HTR-8/SVneo (cell line): ENCODE results near the gene THAP11.

Experiments used
- DNase-seq: peaks from one replicate; pipeline ENCODE4 v3.0.0; 2011; ENCODE audit warnings: low spot score, mixed read lengths; ENCODE audit not compliant: insufficient read length
- FAIRE-seq: peaks from 2 replicates; lab custom pipeline; 2011; peaks lifted over from hg19 to GRCh38; lab: Jason Lieb, UNC

Gene THAP11

DNA sequence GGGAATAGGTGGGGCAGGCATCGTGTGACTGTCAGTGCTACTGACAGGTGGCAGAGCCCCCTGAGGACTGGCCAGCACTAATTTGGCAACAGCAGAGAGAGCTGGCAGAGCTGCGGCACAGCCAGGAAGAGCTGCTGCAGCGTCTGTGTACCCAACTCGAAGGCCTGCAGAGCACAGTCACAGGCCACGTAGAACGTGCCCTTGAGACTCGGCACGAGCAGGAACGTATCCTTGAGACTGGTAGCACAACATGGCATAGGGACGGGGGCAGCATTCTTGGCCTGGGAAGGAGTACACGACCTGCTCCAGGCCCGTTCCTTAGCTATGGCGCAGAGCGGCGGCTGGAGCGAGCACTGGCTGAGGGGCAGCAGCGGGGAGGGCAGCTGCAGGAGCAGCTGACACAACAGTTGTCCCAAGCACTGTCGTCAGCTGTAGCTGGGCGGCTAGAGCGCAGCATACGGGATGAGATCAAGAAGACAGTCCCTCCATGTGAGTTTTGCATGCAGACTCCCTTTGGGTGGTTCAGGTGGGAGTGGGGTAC is 39.6 kb downstream of the THAP11 start:
- DNase-seq, result no peak
- no peak for FAIRE-seq

- DNase-seq (no peak), FAIRE-seq (peak; percentile 20)
These were observed 40.4 kb downstream of the THAP11 start for GRCh38 chr16:67882374-67883145.

DNA sequence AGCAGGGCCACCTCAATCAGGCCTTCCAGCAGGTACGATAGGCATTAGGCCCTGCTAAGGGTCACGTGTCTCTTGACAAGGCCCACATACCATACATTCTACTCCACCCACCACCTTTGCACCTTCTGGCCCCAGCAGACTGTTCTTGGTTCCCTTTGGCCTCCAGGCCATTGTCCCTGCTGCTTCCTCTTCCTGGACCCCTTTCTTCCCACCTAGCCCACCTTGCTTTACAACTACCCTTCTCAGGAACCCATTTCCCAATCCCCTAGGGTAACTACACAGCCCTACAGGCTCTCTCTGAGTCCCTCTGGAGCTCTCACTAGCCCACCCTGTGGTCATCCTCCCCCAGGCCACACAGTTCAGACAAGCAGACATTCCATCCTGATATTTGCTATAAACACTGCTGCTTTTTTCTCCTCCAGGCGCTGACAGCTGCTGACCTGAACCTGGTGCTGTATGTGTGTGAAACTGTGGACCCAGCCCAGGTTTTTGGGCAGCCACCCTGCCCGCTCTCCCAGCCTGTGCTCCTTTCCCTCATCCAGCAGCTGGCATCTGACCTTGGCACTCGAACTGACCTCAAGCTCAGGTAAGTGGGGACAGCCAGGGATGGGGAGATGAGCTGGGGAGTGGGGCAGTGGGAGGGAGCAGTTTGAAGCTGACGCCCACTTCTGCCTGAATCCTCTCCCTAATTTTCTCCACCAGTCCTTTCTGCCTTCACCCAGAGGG is 41.2 kb downstream of the THAP11 start:
- DNase-seq, result peak; percentile 71

GRCh38 chr16:67883872-67884261 is 41.7 kb downstream of the THAP11 start:
- FAIRE-seq (peak; percentile 76), DNase-seq (no peak)

More for the DNA sequence above, 41.2 kb downstream of the THAP11 start:
- no peak for FAIRE-seq

DNA sequence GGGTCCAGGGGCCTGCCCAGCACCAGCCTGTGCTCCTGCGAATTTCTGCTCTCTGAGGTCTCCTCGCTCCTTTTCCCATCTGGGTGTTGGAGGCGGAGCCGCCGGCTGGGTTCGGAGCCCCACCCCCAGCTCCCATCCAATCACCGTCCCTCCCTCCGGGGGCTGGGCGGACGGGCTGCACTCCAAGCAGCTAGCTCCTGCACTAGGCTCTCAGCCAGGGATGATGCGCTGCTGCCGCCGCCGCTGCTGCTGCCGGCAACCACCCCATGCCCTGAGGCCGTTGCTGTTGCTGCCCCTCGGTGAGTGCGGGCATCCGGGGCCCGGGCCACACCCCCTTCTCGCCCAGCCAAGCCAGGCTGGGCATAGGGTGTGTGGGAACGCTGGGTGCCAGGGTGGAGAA is 42.6 kb downstream of the THAP11 start, which contains the start of gene NRN1L:
NRN1L (plus strand) TSS at position 202 of the 400 bp plus-strand sequence; CDS start at position 221, 19 bp downstream.
- FAIRE-seq, result peak; percentile 92

GRCh38 chr16:67885545-67885944 is 43.4 kb downstream of the THAP11 start:
- DNase-seq, result no peak
- FAIRE-seq, result no peak

More for the DNA sequence above, 42.6 kb downstream of the THAP11 start, which contains the start of gene NRN1L:
- DNase-seq, result peak; percentile 61

DNA sequence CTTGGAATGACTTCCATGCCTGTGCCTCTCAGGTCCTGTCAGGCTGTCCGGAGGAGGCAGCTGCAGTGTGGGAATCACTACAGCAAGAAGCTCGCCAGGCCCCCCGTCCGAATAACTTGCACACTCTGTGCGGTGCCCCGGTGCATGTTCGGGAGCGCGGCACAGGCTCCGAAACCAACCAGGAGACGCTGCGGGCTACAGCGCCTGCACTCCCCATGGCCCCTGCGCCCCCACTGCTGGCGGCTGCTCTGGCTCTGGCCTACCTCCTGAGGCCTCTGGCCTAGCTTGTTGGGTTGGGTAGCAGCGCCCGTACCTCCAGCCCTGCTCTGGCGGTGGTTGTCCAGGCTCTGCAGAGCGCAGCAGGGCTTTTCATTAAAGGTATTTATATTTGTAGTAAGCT is 43.9 kb downstream of the THAP11 start:
- FAIRE-seq (no peak), DNase-seq (no peak)

DNA sequence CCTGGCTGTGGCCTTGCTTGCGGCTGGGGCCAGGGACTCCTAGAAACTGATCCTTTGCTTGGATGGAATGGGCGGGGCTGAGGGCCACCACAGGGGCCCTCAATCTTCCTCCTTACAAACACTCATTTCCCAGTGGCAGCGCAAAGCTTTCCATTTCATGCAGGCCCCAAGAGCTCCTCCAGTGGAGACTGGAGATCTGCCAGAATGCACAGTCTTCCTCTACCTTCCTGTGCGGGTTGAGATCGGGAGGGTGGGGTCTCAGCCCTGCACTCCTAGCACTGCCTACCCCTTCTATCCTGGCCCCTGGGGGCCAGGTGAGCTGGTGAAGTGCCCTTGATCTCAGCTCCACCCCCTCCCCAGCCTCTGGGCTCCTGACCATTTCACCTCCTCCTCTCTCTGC is 44.3 kb downstream of the THAP11 start:
- no peak for DNase-seq
- FAIRE-seq, result no peak

DNA sequence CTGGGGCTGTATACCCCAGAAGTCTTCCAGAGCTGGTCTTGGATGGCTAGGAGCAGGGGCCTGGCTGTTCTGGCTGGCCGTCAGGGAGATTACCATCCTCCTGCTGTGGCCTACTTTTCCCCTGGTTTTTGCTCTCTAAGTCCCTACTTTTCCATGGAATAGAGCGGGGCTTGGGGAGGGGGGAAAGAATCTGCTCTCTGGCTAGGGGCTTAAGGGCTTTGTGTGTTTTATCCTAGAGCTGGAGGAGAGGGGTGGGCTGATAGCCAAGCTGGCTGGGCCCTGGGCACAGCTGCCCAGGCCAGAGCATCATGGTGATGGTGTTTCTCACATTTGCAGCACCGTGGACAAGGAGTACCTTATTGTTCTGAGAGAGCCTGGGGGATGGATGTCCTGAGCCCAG is 46.2 kb downstream of the THAP11 start:
- DNase-seq (no peak), FAIRE-seq (no peak)

DNA sequence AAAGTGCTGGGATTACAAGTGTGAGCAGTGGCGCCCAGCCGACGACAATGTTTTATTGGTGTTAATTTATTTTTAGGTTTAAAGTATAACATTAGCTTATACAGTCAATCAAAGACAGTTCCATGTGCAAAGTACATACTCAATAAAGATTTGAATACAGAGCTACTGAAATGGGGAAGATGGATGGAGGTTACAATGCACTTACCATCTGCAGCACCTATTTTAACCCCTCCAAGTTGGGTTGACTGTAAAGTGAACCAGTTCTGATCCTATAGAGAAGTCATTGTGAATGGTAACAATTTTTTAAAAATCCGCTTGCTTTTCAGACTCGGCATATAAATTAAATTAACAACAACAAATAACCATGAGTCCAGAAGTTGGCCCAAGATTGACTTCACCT is 50.3 kb downstream of the THAP11 start:
- FAIRE-seq, result no peak
- DNase-seq, result no peak

DNA sequence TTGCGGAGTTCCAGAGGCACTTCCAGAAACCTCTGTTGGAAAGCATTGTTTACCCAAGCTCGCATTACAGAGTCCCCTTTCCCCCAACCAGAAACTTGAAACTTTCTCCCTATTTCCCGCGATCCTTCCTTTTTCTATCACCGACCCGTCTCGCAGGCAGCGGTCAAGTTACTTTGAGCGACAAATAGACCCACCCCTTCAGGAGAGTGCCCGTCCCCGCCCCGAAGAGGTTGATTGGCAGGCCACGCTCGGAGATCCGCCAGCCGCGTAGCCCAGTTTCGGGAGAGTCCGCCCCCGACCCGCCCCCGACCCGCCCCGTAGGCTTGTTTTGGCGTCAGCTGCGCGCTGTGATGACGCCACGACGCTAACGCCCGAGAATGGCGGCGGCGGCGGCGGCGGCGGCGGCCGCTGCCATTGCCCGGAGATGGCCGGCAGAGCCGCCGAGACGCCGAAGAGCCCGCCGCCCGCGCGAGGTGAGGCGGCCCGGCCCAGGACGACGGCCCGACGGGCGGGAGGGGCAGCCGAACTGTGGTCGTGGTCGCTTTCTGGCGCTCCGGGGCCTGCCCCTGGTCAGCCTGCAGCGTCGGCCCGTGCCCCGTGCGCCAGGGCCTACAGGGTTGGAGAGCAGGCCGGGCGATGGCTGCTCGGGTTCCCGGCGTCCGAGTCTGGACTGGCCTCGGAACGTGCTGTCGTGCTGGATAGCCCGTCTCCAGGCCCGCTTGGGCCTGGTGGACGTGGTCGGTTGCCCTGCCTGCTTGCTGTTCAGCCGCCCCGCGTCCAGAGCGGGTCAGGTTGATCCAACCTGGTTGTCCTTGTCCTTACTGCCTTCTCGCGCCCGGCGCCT is 51.0 kb downstream of the THAP11 start, which contains the start of gene PSKH1:
PSKH1 (plus strand) TSS at position 356 of the 844 bp plus-strand sequence. CDS start 15,496 bp downstream, outside the sequence.
- DNase-seq, result peak; percentile 99
- FAIRE-seq, result no peak
